ENCODE results near the gene MYO5B.

Gene MYO5B

DNA sequence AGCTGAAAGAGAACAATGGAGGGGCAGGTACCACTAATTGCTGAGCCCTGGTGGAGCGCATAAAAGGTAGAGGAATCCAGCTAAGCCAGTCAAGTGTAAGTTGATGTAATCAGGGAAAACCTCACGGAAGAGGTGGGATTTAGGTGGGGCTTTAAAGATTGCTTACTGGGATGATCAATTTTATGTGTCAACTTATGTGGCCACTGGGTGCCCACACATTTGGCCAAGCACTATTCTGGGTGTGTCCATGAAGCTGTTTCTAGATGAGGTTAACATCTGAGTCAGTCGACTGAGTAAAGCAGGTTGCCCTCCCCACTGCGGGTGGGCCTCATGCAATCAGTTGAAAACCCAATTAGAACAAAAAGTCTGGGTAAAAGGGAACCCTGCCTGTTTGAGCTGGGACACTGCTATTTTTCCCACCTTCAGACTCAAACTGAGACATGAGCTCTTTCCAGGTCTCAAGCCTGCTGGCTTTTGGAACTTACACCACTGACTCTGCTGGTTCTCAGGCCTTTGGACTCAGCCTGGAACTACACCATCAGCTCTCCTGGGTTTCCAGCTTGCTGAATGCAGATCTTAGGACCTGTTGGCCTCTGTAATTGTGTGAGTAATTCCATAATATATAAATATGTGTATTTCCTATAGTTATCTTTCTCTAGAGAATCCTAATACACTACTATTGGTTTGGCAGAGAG lies 67.3 kb downstream of the MYO5B start:
- no peak overlapping the region for H3K4me3 ChIP-seq (ENCODE audit: low read depth, low read length)
- DNase-seq (ENCODE audit: low read depth) = no peak
- no peak for TF ChIP-seq CTCF (IDR thresholded peaks at IDR 0.05; ENCODE audit: control insufficient read depth, extremely low read depth, insufficient read depth)

DNA sequence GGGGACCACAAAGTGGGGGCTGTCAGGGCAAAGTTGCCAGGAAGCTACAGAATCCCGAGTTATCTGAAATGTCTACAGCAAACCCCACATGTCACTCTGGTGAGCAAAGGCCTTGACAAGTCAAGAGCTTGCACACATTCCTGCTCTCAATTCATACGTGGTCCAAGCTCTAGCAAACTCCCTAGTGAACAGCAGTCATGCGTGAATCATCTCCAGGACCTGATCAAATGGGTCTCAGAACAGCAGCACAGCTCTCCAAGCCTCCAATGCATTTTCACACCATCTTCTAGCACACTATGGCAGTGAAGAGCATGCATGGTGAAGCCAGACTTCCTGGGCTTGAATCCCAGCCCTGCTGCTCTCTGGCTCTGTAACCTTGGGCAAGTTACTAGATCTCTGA lies 68.5 kb downstream of the MYO5B start:
- H3K4me3 ChIP-seq (ENCODE audit: low read depth, low read length) = no peak overlapping the region
- no peak for DNase-seq (ENCODE audit: low read depth)
- TF ChIP-seq CTCF (IDR thresholded peaks at IDR 0.05; ENCODE audit: control insufficient read depth, extremely low read depth, insufficient read depth) = no peak

GRCh38 chr18:50125456-50125855 lies 69.5 kb downstream of the MYO5B start:
- no peak overlapping the region for H3K4me3 ChIP-seq (ENCODE audit: low read depth, low read length)
- no peak for TF ChIP-seq CTCF (IDR thresholded peaks at IDR 0.05; ENCODE audit: control insufficient read depth, extremely low read depth, insufficient read depth)
- DNase-seq (ENCODE audit: low read depth) = no peak

- DNase-seq (ENCODE audit: low read depth) = no peak
- H3K4me3 ChIP-seq (ENCODE audit: low read depth, low read length) = no peak overlapping the region
- TF ChIP-seq CTCF (IDR thresholded peaks at IDR 0.05; ENCODE audit: control insufficient read depth, extremely low read depth, insufficient read depth) = no peak
Measured at GRCh38 chr18:50119296-50119695, 75.7 kb downstream of the MYO5B start.

GRCh38 chr18:50117863-50118262 lies 77.1 kb downstream of the MYO5B start:
- TF ChIP-seq CTCF (IDR thresholded peaks at IDR 0.05; ENCODE audit: control insufficient read depth, extremely low read depth, insufficient read depth) = no peak
- DNase-seq (ENCODE audit: low read depth) = no peak
- no peak overlapping the region for H3K4me3 ChIP-seq (ENCODE audit: low read depth, low read length)

DNA sequence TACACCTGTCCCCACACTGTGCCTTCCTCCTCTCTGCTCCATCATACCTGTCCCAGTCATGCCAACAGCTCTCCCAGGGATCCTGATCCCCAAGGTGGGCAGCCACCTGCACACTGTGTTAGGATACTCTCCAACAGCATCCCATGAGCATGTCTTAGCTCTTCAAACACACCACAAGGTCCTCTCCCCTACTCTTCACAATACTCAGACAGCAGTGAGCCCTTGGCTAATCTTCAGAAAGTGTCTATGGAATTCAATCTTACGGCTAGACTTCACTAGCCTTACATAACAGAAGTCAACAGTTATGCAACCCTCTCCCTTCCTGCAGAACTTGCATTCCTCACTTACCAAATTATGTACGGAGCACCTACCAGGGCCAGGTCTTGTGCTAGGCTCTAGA lies 79.9 kb downstream of the MYO5B start:
- H3K4me3 ChIP-seq (ENCODE audit: low read depth, low read length) = no peak overlapping the region
- DNase-seq (ENCODE audit: low read depth) = no peak
- no peak for TF ChIP-seq CTCF (IDR thresholded peaks at IDR 0.05; ENCODE audit: control insufficient read depth, extremely low read depth, insufficient read depth)

DNA sequence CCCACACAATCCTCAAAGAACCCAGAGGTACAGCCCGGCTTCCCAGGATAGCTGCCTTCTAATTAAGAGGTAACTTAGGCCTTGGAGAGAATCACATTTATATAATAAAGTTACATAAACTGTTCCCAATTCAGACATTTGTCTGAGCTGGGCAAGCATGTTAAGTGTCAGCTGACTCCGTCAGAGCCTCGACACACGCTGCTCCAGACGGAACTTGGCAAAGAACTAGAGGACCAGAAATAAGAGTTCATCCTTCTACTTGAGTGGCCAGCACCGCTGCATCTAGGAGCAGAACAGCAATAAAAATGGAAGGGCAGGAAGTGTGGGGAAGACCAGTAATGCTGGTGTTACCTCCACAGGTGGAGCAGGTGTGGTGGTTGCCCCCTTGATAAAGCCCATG lies 80.5 kb downstream of the MYO5B start:
- no peak for DNase-seq (ENCODE audit: low read depth)
- no peak for TF ChIP-seq CTCF (IDR thresholded peaks at IDR 0.05; ENCODE audit: control insufficient read depth, extremely low read depth, insufficient read depth)
- H3K4me3 ChIP-seq (ENCODE audit: low read depth, low read length) = no peak overlapping the region
